Right cardiac atrium (tissue), 5 donors: ENCODE measurements around the gene RSBN1L. TPM values are rescaled to one million over a fixed set of nuclear protein-coding genes. Genes with fewer than 3 reads are reported as not detected.

Source experiments
- ATAC-seq, 2 donors: fragments of 200-7000 bp; cut with Tn5 transposase; one replicate each; pipeline versions ENCODE4 v1.8.0 to v1.9.1; 2020; ENCODE audit warnings: moderate library complexity in 2 of 2, mild to moderate bottlenecking in 1 of 2
- DNase-seq, 3 donors: peaks; one replicate each; pipeline ENCODE4 v3.0.0-alpha.2; 2020
- H3K27ac ChIP-seq: one replicate; pipeline ENCODE4 v1.5.1; 2013; ENCODE audit warnings: mild to moderate bottlenecking, low read length, control low read depth, moderate library complexity
- H3K27me3 ChIP-seq: one replicate; pipeline ENCODE4 v1.6.1; 2013; ENCODE audit not compliant: control insufficient read depth, insufficient read depth
- H3K4me1 ChIP-seq: one replicate; pipeline ENCODE4 v1.6.1; 2013; ENCODE audit warnings: low read length; ENCODE audit not compliant: control insufficient read depth, insufficient read depth
- H3K4me3 ChIP-seq: one replicate; pipeline ENCODE4 v1.5.1; 2013; ENCODE audit warnings: low read length, control low read depth
- H3K9me3 ChIP-seq: one replicate; pipeline ENCODE4 v1.6.1; 2013; ENCODE audit warnings: low read length; ENCODE audit not compliant: control insufficient read depth
- WGBS: extraction: QIAGEN DNeasy Blood & Tissue Kit; methylation state at CpG from one replicate; pipeline ENCODE4 v1.1.7; 2013; 5-methylcytosine and 5-hydroxymethylcytosine counted together
- intact Hi-C, 4 donors: fragments of 100-400 bp; cut with DNase I; formaldehyde crosslinking; loops; one replicate each; pipeline versions ENCODE4 v1.11.0 to v1.14.0; 2022 to 2023
- polyA plus RNA-seq: library from polyadenylated mRNA; stranded (reverse); fragments of 200-250 nt; gene quantifications from one replicate; pipeline ENCODE4 v1.2.3, GENCODE V29; 2013
- total RNA-seq, 4 donors: library from RNA; stranded (reverse); fragmentation: NEBNext Ultra II Directional; extraction: Animal tissue kit (Norgen Biotek cat#: 25700); gene quantifications; one replicate each; pipeline ENCODE4 v1.2.1, GENCODE V29; 2021
- donor health status: healthy with polysubstance abuse.
- donor health status: DM: no; HTN: yes; CAD: no.
- donor health status: DM: no; HTN: no; CAD: no.
- donor health status: DM: no; HTN: yes; CAD: no; lungs with severe emphysema.
- donor health status: DM: yes; HTN: yes; CAD: no.

Gene RSBN1L
- total and polyA plus RNA-seq, 5 donors, result 5.1 to 13.2 (median 13.1) TPM

DNA sequence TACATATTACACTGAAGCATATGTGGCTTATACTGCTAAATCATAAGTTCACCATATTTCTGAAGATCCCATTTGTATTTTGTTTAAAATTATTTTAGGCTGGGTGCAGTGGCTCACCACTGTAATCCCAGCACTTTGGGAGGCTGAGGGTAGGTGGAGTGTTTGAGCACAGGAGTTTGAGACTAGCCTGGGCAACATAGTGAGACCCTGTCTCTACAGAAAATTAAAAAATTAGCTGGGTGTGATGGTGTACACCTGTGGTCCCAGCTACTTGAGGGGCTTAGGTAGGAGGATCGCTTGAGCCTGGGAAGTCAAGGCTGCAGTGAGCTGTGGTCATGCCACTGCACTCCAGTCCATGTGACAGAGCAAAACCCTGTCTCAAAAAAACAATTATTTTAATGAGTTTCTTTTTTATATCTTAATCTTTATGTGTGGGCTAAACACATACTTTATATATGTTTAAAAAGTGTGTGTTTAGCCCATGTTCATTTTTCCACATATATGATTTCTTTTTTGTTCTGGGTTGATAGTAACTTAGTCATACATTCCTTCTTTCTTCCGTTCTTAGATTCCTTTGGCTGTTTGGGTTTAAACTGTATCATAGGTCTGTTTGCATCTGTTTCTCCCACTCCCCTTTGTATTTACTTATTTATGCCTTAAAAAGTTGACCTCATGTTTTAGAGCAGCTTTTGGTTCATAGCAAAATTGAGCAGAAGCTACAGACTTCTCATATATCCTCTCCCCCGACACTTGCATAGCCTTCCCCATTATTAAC, 33.5 kb downstream of the RSBN1L start:
- H3K4me3 ChIP-seq, result no peak overlapping the region
- no peaks in the 10 kb centered on the region for H3K27me3 ChIP-seq
- no peak for DNase-seq
- H3K27ac ChIP-seq, result no peak overlapping the region
- H3K9me3 ChIP-seq, result no peaks in the 10 kb centered on the region
- peaks cover 5% of the 10 kb centered on the region for H3K4me1 ChIP-seq
- no peak for ATAC-seq
- intact Hi-C loops, result no loop called here
- 88% methylated on average over 3 of the region's 3 CpGs for WGBS

DNA sequence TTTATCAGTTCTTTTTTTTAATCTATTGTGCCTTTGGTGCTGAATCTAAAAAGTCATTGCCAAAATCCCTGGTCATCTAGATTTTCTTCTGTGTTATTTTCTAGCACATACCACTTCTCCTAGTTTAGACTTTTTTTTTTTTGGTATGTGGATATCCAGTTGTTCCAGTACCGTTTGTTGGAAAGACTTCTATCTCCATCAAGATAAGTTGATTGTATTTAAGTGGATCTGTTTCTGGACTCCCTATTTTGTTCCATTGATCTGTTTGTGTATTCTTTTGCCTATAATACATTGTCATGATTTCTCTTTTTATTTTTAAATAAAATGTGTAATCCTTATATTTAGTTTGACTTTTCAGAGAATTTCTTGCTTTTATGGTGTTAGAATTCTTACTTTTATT, 35.5 kb downstream of the RSBN1L start:
- Histone ChIP-seq H3K27me3 (no peaks in the 10 kb centered on the region), H3K4me1 (peaks cover 5% of the 10 kb centered on the region), H3K4me3 (no peak overlapping the region), H3K27ac (no peak overlapping the region), H3K9me3 (no peaks in the 10 kb centered on the region)
- WGBS, result 27% methylated on average over 1 of the region's 1 CpG
- no peak for ATAC-seq
- intact Hi-C loops, result no loop called here
- no peak for DNase-seq

DNA sequence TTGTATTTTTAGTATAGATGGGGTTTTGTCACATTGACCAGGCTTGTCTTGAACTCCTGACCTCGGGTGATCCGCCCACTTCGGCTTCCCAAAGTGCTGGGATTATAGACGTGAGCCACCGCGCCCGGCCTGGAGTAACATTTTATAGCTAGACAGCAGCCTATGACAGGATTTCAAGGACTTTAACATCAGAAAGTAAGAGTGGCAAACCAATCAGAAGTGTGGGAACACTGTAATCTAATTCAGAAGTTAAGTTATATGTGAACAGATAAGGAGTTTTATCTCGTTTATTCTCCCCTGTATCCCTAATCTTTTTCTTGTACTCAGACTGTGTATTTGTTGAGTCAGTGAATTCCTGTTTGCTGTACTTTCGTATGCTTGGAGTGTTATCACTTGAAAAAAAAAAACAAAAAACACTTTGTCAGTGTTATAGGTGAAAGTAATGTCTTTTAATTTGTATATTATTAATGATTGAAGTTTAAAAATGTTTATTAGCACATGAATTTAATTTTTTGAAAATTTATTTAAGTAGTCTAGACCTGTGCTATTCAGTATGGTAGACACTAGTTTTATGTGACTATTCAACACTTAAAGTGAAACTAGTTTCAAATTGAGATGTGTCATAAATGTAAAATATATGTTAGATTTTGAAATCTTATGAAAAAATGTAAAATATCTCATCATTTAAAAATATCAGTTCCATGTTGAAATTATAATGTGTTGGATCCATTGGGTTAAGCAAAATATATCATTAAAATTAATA, 38.6 kb downstream of the RSBN1L start:
- ATAC-seq, result peak in 1 of 2 donors; percentile 42
- Histone ChIP-seq H3K9me3 (no peaks in the 10 kb centered on the region), H3K27ac (no peak overlapping the region), H3K4me3 (no peak overlapping the region), H3K4me1 (peaks cover 2% of the 10 kb centered on the region), H3K27me3 (no peaks in the 10 kb centered on the region)
- 67% methylated on average over 9 of the region's 9 CpGs for WGBS
- intact Hi-C loops, result no loop called here
- DNase-seq, result no peak

DNA sequence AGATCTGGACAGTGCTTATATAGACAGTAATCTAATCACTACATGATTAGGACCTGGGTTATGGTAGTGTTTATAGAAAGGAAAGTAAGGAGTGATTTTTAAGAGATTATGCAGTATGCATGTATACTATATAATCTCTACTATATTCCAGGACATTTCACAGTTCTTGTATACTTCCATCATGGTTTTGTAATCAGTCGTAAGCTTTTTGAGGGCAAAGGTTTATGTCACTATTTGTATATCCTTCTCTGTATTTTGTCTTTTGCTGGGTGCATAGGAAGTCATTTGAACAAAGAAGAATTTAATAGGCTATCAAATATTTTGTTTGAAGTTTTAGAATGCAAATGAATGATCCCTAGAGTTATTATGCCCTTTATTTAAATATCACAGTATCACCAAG, 39.2 kb downstream of the RSBN1L start:
- no peak for ATAC-seq
- H3K9me3 ChIP-seq, result no peaks in the 10 kb centered on the region
- intact Hi-C loops, result no loop called here
- H3K27ac ChIP-seq, result no peak overlapping the region
- 84% methylated on average over 1 of the region's 1 CpG for WGBS
- no peak overlapping the region for H3K4me3 ChIP-seq
- DNase-seq, result no peak
- H3K4me1 ChIP-seq, result peaks cover 2% of the 10 kb centered on the region
- no peaks in the 10 kb centered on the region for H3K27me3 ChIP-seq

DNA sequence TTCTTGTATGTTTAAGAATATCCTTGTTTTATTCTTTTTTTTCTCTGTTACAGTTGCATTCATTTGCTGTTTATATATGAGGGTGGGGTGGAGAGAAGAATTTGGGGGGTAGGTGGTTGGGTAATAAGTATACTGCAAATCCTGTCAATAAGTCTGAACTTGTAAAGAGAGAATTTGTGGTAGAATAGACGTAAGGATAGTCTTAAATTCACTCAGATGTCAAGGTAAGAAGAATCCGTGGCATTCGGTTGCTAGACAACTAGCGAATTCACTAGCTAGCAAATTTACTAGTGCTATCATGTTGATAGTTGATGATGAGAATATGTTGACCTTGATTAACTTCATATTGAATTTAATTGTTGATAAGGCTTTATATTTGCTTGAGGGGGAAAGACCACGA, 40.7 kb downstream of the RSBN1L start:
- Histone ChIP-seq H3K27me3 (no peaks in the 10 kb centered on the region), H3K4me1 (peaks cover 2% of the 10 kb centered on the region), H3K27ac (no peak overlapping the region), H3K9me3 (no peaks in the 10 kb centered on the region), H3K4me3 (no peak overlapping the region)
- whole genome bisulfite sequencing, result 90% methylated on average over 5 of the region's 5 CpGs
- no peak for DNase-seq
- intact Hi-C loops, result no loop called here
- no peak for ATAC-seq

DNA sequence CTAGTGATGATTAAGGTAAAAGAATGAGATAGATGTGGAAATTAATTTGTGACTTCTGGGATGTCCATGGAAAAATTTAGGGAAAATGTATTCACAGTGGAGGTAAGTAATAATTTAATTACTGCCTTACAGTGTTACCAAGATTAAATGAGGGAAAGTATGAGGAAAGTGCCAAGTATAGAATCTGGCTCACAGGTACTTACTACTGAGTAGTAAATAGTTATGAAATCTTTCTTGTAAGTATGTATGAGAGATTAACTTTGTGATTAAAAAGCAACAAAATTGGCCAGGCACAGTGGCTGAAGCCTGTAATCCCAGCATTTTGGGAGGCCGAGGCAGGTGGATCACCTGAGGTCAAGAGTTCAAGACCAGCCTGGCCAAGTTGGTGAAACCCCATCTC, 42.1 kb downstream of the RSBN1L start:
- no peak overlapping the region for H3K4me3 ChIP-seq
- WGBS, result 91% methylated on average over 1 of the region's 1 CpG
- no peak for DNase-seq
- H3K9me3 ChIP-seq, result no peaks in the 10 kb centered on the region
- ATAC-seq, result no peak
- intact Hi-C loops, result no loop called here
- H3K27ac ChIP-seq, result no peak overlapping the region
- H3K4me1 ChIP-seq, result no peaks in the 10 kb centered on the region
- no peaks in the 10 kb centered on the region for H3K27me3 ChIP-seq

DNA sequence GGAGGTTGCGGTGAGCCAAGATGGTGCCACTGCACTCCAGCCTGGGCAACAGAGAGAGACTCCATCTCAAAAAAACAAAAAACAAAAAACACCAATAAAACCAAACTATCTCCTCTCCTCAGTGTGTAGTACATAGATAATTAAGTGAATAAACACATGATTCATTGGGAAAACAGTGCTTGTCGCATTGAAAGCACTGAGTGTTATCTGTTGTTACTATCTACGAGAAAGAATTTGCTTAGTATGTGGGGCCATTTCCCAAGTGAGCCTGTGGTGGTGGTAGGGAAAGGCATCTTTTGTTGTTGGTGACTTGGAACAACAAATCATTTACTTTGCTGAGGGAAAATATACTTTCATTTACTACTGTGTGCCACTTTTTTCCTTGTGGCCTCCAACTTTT, 42.6 kb downstream of the RSBN1L start:
- Histone ChIP-seq H3K27ac (no peak overlapping the region), H3K9me3 (no peaks in the 10 kb centered on the region), H3K27me3 (no peaks in the 10 kb centered on the region), H3K4me3 (no peak overlapping the region), H3K4me1 (no peaks in the 10 kb centered on the region)
- intact Hi-C loops, result no loop called here
- ATAC-seq, result no peak
- 80% methylated on average over 3 of the region's 3 CpGs for WGBS
- DNase-seq, result no peak

DNA sequence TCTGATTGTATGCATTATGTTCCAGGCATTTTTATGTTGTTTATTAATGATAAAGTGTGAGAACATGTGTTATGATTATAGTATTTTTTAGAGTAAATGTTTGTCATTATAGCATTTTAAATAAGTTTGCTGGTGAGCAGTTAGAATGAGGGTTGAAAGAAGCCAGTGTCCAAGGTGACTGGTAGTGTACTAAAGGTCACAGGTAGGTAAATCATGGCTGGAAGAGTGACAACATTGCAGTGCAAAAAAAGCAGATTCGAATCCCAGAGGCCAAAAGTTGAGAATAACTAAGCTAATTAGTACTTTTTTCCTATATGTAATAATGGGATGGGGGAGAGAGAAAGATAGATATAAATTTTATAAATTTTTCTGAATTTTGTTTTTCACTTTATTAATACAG, 44.0 kb downstream of the RSBN1L start:
- intact Hi-C loops, result no loop called here
- H3K9me3 ChIP-seq, result no peaks in the 10 kb centered on the region
- no peaks in the 10 kb centered on the region for H3K4me1 ChIP-seq
- ATAC-seq (no peak), DNase-seq (no peak)
- H3K27ac ChIP-seq, result no peak overlapping the region
- WGBS, result 87% methylated on average over 1 of the region's 1 CpG
- H3K4me3 ChIP-seq, result no peak overlapping the region
- no peaks in the 10 kb centered on the region for H3K27me3 ChIP-seq

DNA sequence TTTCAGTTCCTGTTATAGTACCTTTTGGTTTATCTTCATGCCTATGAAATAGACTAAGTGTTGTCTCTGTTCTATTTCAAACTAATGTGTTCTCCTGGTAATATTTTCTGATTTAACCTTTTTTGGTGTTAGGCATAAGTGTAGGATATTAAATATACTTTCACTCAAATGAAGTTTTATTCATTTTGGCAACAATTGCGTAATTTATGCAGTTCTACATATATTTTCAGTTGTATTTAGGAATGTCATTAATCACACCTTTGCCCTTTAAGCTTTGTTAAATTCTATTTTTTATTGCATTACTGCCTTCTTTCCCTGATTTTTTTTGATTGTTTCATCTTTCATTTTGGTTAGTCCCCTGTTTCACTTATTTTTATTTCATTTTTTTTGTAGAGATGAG, 47.3 kb downstream of the RSBN1L start:
- no peak overlapping the region for H3K4me3 ChIP-seq
- no peaks in the 10 kb centered on the region for H3K27me3 ChIP-seq
- H3K4me1 ChIP-seq, result no peaks in the 10 kb centered on the region
- H3K27ac ChIP-seq, result no peak overlapping the region
- intact Hi-C loops, result no loop called here
- H3K9me3 ChIP-seq, result no peaks in the 10 kb centered on the region
- DNase-seq (no peak), ATAC-seq (no peak)
- WGBS, result 100% methylated on average over 1 of the region's 1 CpG

DNA sequence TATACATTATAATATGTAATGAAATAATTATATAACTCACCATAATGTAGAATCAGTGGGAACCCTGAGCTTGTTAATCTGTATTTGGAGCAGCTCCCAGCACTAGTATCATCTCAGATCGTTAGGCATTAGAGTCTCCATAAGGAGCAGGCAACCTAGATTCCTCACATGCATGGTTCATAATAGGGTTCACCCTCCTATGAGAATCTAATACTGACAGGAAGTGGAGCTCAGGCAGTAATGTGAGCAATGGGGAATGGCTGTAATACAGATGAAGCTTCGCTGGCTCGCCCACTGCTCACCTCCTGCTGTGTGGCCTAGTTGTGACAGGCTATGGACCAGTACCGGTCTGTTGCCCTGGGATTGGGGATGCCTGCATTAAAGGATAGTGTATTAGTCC, 49.5 kb downstream of the RSBN1L start:
- ATAC-seq (no peak), DNase-seq (no peak)
- Histone ChIP-seq H3K27me3 (no peaks in the 10 kb centered on the region), H3K4me1 (no peaks in the 10 kb centered on the region), H3K27ac (no peak overlapping the region), H3K4me3 (no peak overlapping the region), H3K9me3 (no peaks in the 10 kb centered on the region)
- WGBS, result 94% methylated on average over 4 of the region's 4 CpGs
- intact Hi-C loops, result no loop called here

DNA sequence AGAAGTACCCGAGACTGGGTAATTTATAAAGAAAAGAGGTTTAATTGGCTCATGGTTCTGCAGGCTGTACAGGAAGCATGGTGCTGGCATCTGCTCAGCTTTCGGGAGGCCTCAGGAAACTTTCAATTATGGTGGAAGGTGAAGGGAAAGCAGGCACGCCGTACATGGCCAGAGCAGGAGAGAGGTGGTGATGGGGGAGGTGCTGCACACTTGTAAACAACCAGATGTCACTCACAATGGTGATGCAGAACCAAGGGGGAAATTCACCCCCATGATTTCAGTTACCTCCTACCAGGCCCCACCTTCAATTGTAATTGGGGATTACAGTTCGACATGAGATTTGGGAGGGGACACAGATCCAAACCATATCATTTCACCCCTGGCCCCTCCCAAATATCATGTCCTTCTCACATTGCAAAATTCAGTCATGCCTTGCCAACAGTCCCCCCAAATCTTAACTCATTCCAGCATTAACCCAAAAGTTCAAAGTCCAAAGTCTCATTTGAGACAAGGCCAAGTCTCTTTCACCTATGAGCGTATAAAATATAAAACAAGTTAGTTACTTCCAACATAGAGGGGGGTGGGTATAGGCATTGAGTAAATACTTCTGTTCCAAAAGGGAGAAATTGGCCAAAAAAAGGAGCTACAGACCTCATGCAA, 50.0 kb downstream of the RSBN1L start:
- Histone ChIP-seq H3K4me3 (no peak overlapping the region), H3K27ac (no peak overlapping the region), H3K9me3 (no peaks in the 10 kb centered on the region), H3K27me3 (no peaks in the 10 kb centered on the region), H3K4me1 (no peaks in the 10 kb centered on the region)
- ATAC-seq, result no peak
- WGBS, result 83% methylated on average over 6 of the region's 6 CpGs
- no peak for DNase-seq
- intact Hi-C loops, result no loop called here
